Skeletal muscle tissue (tissue), 4 donors: ENCODE measurements around the gene TNNT3. TPM values are rescaled to one million over a fixed set of nuclear protein-coding genes. Genes with fewer than 3 reads are reported as not detected.

ENCODE experiments used
- H3K27ac ChIP-seq: one replicate; pipeline ENCODE4 v1.7.0; 2013; ENCODE audit warnings: mild to moderate bottlenecking, low read depth, low read length, inconsistent platforms
- H3K27me3 ChIP-seq, 3 donors: one replicate each; pipeline ENCODE4 v1.7.0; 2013; ENCODE audit warnings: low read length in 3 of 3; ENCODE audit not compliant: control insufficient read depth in 3 of 3, insufficient read depth in 3 of 3
- H3K36me3 ChIP-seq, 3 donors: one replicate each; pipeline ENCODE4 v1.7.0; 2013; ENCODE audit warnings: low read length in 3 of 3; ENCODE audit not compliant: control insufficient read depth in 3 of 3, insufficient read depth in 3 of 3
- H3K4me1 ChIP-seq, 3 donors: one replicate each; pipeline ENCODE4 v1.7.0; 2013; ENCODE audit warnings: low read length in 3 of 3, mild to moderate bottlenecking in 3 of 3; ENCODE audit not compliant: control insufficient read depth in 3 of 3, insufficient read depth in 3 of 3
- H3K4me3 ChIP-seq, 3 donors: one replicate each; pipeline ENCODE4 v1.7.0; 2013; ENCODE audit warnings: low read length in 3 of 3
- H3K9ac ChIP-seq, 3 donors: one replicate each; pipeline ENCODE4 v1.7.0; 2013; ENCODE audit warnings: low read length in 3 of 3, mild to moderate bottlenecking in 3 of 3, moderate library complexity in 2 of 3, low read depth in 1 of 3
- H3K9me3 ChIP-seq, 3 donors: one replicate each; pipeline ENCODE4 v1.7.0; 2013; ENCODE audit warnings: low read length in 3 of 3; ENCODE audit not compliant: control insufficient read depth in 3 of 3
- total RNA-seq: library from RNA; depleted of rRNA; stranded (reverse); fragments of >200 nt; gene quantifications from one replicate; pipeline ENCODE4 v1.2.3, GENCODE V29; 2014
- donor health status: Osteomylitis.

Gene TNNT3
- total RNA-seq, 1 donor from 2014 or later: 4,042 TPM

DNA sequence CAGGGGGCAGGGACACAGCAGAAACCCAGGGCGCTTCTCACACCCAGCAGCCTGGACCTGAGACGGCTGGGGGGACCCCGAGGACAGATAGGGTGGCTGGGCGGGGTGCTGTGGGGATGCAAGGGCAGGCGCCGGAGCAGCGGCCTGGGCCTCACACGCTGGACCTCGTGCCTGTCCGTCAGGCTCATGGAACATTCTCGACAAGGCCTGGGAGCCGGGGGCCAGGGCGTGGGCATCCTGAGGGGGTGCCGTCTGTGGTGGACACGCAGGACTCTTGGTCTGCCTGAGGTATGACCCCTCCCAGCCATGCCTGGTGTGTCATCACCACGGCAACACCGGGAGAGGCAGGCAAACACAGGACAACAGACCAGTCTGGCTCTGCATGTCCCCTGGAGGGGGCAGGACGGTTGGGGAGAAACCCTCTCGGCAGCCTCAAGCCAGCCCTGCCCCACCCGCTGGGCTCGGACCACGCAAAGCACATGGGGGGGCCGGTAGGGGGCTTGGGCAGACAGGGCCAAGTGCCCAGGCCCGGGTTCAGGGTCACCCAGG, 49.0 kb downstream of the TNNT3 start:
- H3K36me3 ChIP-seq: no peaks in the 10 kb centered on the region
- no peak overlapping the region for H3K27ac ChIP-seq
- H3K9ac ChIP-seq: no peak overlapping the region
- no peak overlapping the region for H3K4me3 ChIP-seq
- H3K9me3 ChIP-seq: no peaks in the 10 kb centered on the region
- H3K27me3 ChIP-seq: no peaks in the 10 kb centered on the region
- H3K4me1 ChIP-seq: no peaks in the 10 kb centered on the region

DNA sequence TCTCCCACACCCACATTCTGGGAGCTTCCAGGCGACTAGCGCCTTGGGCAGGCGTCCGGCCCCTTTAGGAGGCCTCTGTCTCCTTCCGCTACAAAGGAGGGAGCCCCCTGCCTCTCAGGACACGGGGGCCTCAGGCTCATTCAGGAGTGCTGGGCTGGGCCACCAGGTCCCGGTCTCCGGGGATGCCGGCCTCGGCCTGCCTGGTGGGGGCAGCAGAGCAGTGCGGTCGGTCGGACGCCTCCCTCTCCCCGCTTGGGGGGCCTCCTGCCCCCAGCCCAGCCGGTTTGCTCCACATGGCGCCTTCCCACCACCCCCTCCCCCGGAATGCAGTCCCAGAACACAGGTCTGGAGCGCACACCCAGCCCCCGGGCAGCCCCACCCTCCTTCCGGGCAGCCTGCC, 49.5 kb downstream of the TNNT3 start:
- Histone ChIP-seq H3K27me3 (no peaks in the 10 kb centered on the region), H3K27ac (no peak overlapping the region), H3K9me3 (no peaks in the 10 kb centered on the region), H3K4me1 (no peaks in the 10 kb centered on the region), H3K36me3 (no peaks in the 10 kb centered on the region), H3K9ac (no peak overlapping the region), H3K4me3 (no peak overlapping the region)

DNA sequence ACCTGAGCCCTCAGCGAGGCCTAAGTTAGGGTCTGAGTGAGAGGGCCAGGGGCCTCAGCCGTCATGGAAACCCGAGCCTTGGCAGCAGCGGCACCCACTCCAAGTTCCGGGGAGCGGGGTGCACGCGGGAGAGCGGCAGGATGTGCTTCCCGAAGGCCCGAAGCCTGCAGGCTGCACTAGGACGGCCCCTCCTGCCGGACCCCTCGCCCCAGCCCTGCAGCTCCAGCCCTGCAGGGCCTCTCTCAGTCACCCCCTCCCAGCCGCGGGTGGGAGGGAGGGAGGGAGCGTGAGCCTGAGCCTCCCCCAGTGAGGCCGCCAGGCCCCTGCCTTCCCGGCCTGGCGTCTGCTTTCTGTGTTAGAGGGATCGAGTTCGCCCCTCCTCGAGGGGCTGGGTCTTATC, 50.3 kb downstream of the TNNT3 start:
- H3K27ac ChIP-seq: no peak overlapping the region
- H3K9ac ChIP-seq: no peak overlapping the region
- no peaks in the 10 kb centered on the region for H3K9me3 ChIP-seq
- H3K4me3 ChIP-seq: no peak overlapping the region
- no peaks in the 10 kb centered on the region for H3K36me3 ChIP-seq
- no peaks in the 10 kb centered on the region for H3K27me3 ChIP-seq
- H3K4me1 ChIP-seq: no peaks in the 10 kb centered on the region

DNA sequence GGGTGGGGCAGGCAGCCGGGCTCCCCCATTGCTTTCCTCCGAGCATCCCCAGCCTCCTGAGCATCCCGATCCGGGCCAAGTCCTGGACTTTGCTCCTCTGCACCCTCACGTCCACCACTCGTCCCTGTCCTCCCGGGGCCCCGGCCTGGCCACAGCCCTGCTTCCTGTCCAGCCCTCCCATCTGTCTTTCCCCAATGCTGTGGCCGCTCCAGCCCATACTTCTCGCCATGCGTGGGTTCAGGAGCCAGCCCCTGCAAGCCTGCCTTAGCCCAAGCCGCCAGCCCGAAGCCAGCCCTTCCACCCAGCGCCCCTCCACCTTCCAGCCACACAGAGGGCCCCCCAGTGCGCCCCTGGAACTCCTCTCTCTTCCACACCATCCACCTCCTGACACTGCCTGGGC, 51.5 kb downstream of the TNNT3 start:
- Histone ChIP-seq H3K27ac (no peak overlapping the region), H3K9ac (no peak overlapping the region), H3K4me3 (no peak overlapping the region), H3K36me3 (no peaks in the 10 kb centered on the region), H3K4me1 (no peaks in the 10 kb centered on the region), H3K9me3 (no peaks in the 10 kb centered on the region), H3K27me3 (no peaks in the 10 kb centered on the region)

DNA sequence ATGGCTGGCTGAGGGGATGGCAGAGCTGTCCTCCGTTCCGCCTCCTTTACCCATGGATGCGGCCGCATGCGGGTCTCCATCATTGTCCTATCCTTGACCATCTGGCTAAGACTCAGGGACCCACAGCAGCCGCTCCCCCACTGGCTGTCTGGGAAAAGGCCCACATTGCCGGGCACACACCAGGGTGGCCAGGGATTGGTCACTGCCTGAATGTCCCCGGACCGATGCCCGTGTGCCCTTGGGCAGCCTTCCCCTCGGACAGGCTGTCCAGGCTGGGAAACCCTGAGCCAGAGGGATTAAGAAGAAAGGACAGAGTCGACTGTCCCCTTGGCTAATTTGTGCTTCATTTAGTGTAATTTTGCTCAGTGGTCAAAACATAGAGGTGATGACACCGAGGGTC, 55.7 kb downstream of the TNNT3 start:
- Histone ChIP-seq H3K27me3 (no peaks in the 10 kb centered on the region), H3K4me3 (no peak overlapping the region), H3K9ac (no peak overlapping the region), H3K4me1 (no peaks in the 10 kb centered on the region), H3K27ac (no peak overlapping the region), H3K9me3 (no peaks in the 10 kb centered on the region), H3K36me3 (no peaks in the 10 kb centered on the region)

DNA sequence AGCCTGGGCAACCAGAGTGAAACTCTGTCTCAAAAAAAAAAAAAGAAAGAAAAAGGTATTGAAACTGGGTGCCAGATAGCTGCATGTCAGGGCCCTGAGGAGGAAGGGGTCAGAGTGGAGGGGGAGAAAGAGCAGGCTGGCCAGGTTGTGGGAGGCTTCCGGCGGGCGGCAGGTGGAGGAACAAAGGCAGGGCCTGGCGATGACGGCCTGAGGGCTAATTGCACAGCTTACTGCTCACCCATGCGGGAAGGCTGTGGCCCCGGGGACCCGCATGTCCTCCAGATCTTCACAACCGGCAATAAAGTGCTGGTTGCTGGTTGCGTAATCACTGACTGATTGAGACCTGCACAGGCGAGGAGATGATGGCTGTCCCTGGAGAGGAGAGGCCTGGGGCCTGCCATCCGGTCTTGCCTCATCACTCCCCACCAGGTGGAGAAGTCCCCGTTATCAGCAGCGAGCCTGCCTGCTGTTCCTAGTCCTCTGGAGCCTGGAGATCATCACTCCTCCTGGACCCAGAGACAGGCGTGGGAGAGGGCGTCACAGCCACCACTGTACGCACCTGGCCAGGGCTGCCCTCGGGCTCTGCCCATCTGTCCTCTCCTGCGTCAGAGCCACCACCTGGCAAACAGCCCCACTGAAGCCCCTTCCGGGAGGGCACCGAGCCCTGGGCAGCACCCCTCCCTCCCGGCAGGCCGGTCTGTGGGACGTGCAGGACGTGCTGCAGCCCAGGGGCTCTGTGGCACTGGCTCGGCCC, 59.4 kb downstream of the TNNT3 start:
- Histone ChIP-seq H3K4me1 (no peaks in the 10 kb centered on the region), H3K27me3 (no peaks in the 10 kb centered on the region), H3K4me3 (no peak overlapping the region), H3K9me3 (no peaks in the 10 kb centered on the region), H3K9ac (no peak overlapping the region), H3K36me3 (no peaks in the 10 kb centered on the region), H3K27ac (no peak overlapping the region)

DNA sequence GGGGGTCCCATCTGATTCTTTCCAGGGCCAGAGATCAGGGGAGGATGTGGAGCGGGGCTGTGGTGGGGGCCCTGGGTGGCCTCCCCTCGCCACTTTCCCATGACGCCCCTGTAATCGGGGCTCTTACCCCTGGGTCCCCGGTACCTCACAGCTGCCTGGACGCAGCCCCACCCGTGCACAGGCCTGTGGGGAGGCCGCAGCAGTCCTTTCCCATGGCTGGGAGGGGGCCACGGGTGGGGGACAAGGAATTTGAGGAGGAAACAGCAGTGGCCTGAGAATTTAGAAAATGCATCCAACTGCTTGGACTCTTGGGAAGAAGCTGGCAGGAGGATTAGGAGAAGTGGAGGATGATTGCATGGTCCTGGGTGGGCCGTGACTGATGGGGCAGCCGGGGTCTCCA, 60.1 kb downstream of the TNNT3 start:
- Histone ChIP-seq H3K27me3 (no peaks in the 10 kb centered on the region), H3K9ac (no peak overlapping the region), H3K4me1 (no peaks in the 10 kb centered on the region)

DNA sequence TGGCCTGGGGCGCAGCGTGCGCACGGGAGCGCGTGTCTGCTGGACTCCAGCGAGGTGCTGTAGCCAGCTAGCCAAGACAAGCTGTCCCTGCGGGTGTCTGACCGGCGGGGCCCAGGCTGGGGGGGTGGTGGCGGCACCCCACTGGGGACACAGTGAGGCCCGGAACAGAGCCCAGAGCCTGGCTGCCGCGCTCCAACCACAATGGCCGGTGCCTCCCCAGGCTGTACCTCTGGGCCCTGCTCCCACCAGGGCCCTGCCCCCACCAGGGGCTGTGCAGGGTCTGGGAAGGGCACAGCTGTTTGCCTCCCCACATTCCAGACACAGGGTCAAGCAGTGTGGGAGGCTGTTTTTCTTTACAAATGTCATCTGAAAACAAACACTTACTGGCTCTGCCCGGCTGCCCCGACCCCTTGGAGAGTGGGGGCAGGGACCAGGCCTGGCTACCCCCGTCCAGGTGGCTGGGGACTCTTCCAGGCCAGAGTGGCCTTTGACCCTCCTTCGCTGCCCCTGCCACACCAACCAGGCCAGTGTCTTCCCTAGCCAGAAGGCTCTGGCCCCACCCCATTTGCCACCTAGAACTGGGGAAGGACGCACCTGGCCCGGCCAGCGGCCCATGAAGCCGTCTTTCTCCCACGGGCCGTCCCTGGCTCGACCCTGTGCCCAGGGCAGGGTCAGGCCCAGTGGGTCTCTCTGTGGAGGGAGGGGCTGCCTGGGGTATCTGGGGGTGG, 63.5 kb downstream of the TNNT3 start:
- no peak overlapping the region for H3K9ac ChIP-seq
- no peaks in the 10 kb centered on the region for H3K9me3 ChIP-seq
- no peak overlapping the region for H3K27ac ChIP-seq
- H3K36me3 ChIP-seq: no peaks in the 10 kb centered on the region
- no peaks in the 10 kb centered on the region for H3K27me3 ChIP-seq
- H3K4me1 ChIP-seq: no peaks in the 10 kb centered on the region
- H3K4me3 ChIP-seq: no peak overlapping the region

More for the DNA sequence above, 60.1 kb downstream of the TNNT3 start:
- Histone ChIP-seq H3K4me3 (no peak overlapping the region), H3K36me3 (no peaks in the 10 kb centered on the region), H3K27ac (no peak overlapping the region), H3K9me3 (no peaks in the 10 kb centered on the region)

DNA sequence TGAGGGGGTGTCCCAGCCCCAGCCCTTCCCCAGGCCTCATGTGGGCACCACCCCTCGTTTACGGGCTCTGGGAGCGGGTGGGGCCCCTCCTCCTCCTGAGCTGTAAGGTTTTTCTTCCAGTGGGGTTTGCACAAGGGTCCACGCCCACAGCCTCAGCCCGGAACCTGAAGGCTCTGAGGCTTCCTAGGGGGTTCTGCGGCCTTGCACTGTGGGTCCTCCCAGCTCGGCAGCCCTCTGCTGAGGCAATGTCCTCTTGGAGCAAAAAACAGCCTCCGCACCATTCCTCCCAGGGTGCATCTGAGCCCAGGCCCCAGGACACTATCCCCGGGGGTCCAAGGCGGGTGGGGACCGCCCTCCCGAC, 64.1 kb downstream of the TNNT3 start:
- Histone ChIP-seq H3K27ac (no peak overlapping the region), H3K9ac (no peak overlapping the region), H3K9me3 (no peaks in the 10 kb centered on the region), H3K4me1 (no peaks in the 10 kb centered on the region), H3K36me3 (no peaks in the 10 kb centered on the region), H3K4me3 (no peak overlapping the region), H3K27me3 (no peaks in the 10 kb centered on the region)

DNA sequence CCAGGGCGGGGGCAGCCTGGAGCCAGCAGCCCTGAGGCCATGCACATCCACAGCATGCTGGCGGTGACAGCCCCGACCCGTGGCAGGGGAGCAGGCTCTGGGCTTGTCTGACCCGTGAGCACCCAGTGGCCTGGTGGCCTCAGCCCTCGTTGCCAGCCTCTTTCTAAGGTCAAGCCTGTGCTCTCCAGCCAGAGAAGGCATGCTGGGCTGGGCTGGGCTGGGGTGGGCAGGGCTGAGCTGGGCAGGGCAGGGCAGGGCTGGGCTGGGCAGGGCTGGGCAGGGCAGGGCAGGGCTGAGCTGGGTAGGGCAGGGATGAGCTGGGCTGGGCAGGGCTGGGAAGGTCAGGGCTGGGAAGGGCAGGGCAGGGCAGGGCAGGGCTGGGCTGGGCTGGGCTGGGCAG, 67.5 kb downstream of the TNNT3 start:
- no peak overlapping the region for H3K27ac ChIP-seq
- H3K36me3 ChIP-seq: no peaks in the 10 kb centered on the region
- no peaks in the 10 kb centered on the region for H3K27me3 ChIP-seq
- no peak overlapping the region for H3K4me3 ChIP-seq
- no peaks in the 10 kb centered on the region for H3K9me3 ChIP-seq
- no peak overlapping the region for H3K9ac ChIP-seq
- no peaks in the 10 kb centered on the region for H3K4me1 ChIP-seq
